Measurements from ENCODE around the gene IKZF2. TPM values are rescaled to one million over a fixed set of nuclear protein-coding genes. Genes with fewer than 3 reads are reported as not detected.

The IKZF2 gene
- total RNA-seq, 2 donors from 2014 or later = 16.2 to 26.5 TPM

GRCh38 chr2:212984129-212984528 lies 167.3 kb downstream of the IKZF2 start:
- no peak for TF ChIP-seq CTCF (IDR thresholded peaks at IDR 0.05)
- H3K27ac ChIP-seq = no peak overlapping the region
- no peak overlapping the region for H3K4me3 ChIP-seq

GRCh38 chr2:212979799-212980198 lies 171.6 kb downstream of the IKZF2 start:
- Histone ChIP-seq H3K27me3 (replicated peaks; ENCODE audit: insufficient read depth) (no peaks in the 10 kb centered on the region), H3K9me3 (no peaks in the 10 kb centered on the region), H3K27ac (no peak overlapping the region), H3K36me3 (no peaks in the 10 kb centered on the region), H3K4me3 (no peak overlapping the region), H3K4me1 (ENCODE audit: control insufficient read depth in 1 of 2, low read depth in 2 of 2) (no peaks in the 10 kb centered on the region)
- no peak for ATAC-seq (ENCODE audit: insufficient number of reproducible peaks, low FRiP score, low read depth)
- no peak for DNase-seq (ENCODE audit: low spot score)
- TF ChIP-seq CTCF (IDR thresholded peaks at IDR 0.05) = no peak

More at GRCh38 chr2:212984129-212984528, 167.3 kb downstream of the IKZF2 start:
- Histone ChIP-seq H3K9me3 (no peaks in the 10 kb centered on the region), H3K27me3 (replicated peaks; ENCODE audit: insufficient read depth) (no peaks in the 10 kb centered on the region), H3K36me3 (no peaks in the 10 kb centered on the region), H3K4me1 (ENCODE audit: control insufficient read depth in 1 of 2, low read depth in 2 of 2) (no peaks in the 10 kb centered on the region)
- ATAC-seq (ENCODE audit: insufficient number of reproducible peaks, low FRiP score, low read depth) = no peak
- DNase-seq (ENCODE audit: low spot score) = no peak

- Histone ChIP-seq H3K4me1 (ENCODE audit: control insufficient read depth in 1 of 2, low read depth in 2 of 2) (no peaks in the 10 kb centered on the region), H3K4me3 (no peak overlapping the region), H3K27ac (no peak overlapping the region), H3K27me3 (replicated peaks; ENCODE audit: insufficient read depth) (no peaks in the 10 kb centered on the region), H3K36me3 (no peaks in the 10 kb centered on the region), H3K9me3 (no peaks in the 10 kb centered on the region)
- DNase-seq (ENCODE audit: low spot score) (no peak), ATAC-seq (ENCODE audit: insufficient number of reproducible peaks, low FRiP score, low read depth) (no peak)
- TF ChIP-seq CTCF (IDR thresholded peaks at IDR 0.05) = no peak
Measured at GRCh38 chr2:212979046-212979612, 172.3 kb downstream of the IKZF2 start.

- H3K27ac ChIP-seq = no peak overlapping the region
- H3K4me1 ChIP-seq (ENCODE audit: control insufficient read depth in 1 of 2, low read depth in 2 of 2) = no peaks in the 10 kb centered on the region
- H3K36me3 ChIP-seq = no peaks in the 10 kb centered on the region
- no peak for DNase-seq (ENCODE audit: low spot score)
- H3K27me3 ChIP-seq (replicated peaks; ENCODE audit: insufficient read depth) = no peaks in the 10 kb centered on the region
- no peak for ATAC-seq (ENCODE audit: insufficient number of reproducible peaks, low FRiP score, low read depth)
- no peak for TF ChIP-seq CTCF (IDR thresholded peaks at IDR 0.05)
- no peaks in the 10 kb centered on the region for H3K9me3 ChIP-seq
- no peak overlapping the region for H3K4me3 ChIP-seq
Measured at GRCh38 chr2:212977152-212977551, 174.3 kb downstream of the IKZF2 start.

- TF ChIP-seq CTCF (IDR thresholded peaks at IDR 0.05) = no peak
- H3K27me3 ChIP-seq (replicated peaks; ENCODE audit: insufficient read depth) = no peaks in the 10 kb centered on the region
- H3K9me3 ChIP-seq = no peaks in the 10 kb centered on the region
- DNase-seq (ENCODE audit: low spot score) (no peak), ATAC-seq (ENCODE audit: insufficient number of reproducible peaks, low FRiP score, low read depth) (no peak)
- H3K4me3 ChIP-seq = no peak overlapping the region
- H3K4me1 ChIP-seq (ENCODE audit: control insufficient read depth in 1 of 2, low read depth in 2 of 2) = no peaks in the 10 kb centered on the region
- H3K27ac ChIP-seq = no peak overlapping the region
- H3K36me3 ChIP-seq = no peaks in the 10 kb centered on the region
Measured at GRCh38 chr2:212975333-212975732, 176.1 kb downstream of the IKZF2 start.

Data from thoracic aorta (tissue), 2 donors.